ENCODE data around the gene TPRN.

GRCh38 chr9:137218754-137219271 lies 18.3 kb upstream of the TPRN start:
- TF ChIP-seq TAF1 (IDR thresholded peaks at IDR 0.05; ENCODE audit: borderline replicate concordance, low read depth, low read length): no peak
- no peak for TF ChIP-seq POLR2AphosphoS5 (IDR thresholded peaks at IDR 0.05; ENCODE audit: low read depth, low read length)
- no peak for TF ChIP-seq POLR2A (IDR thresholded peaks at IDR 0.05; ENCODE audit: low read depth, low read length)

All from GM12892 (cell line).